NCI-H2171 (cell line): ENCODE data around the gene CHCHD3.

Experiments used
- DNase-seq: peaks from one replicate; lab custom pipeline; 2025; lab: John Stamatoyannopoulos, UW

Gene CHCHD3

GRCh38 chr7:132815696-132816311 lies 266.1 kb downstream of the CHCHD3 start:
- DNase-seq: no peak

- no peak for DNase-seq
Measured at GRCh38 chr7:132815130-132815529, 266.8 kb downstream of the CHCHD3 start.

GRCh38 chr7:132810561-132810960 lies 271.3 kb downstream of the CHCHD3 start:
- DNase-seq: no peak

GRCh38 chr7:132806834-132807233 lies 275.1 kb downstream of the CHCHD3 start:
- no peak for DNase-seq

GRCh38 chr7:132805766-132806165 lies 276.1 kb downstream of the CHCHD3 start:
- no peak for DNase-seq

- no peak for DNase-seq
Measured at GRCh38 chr7:132804849-132805485, 276.9 kb downstream of the CHCHD3 start.

GRCh38 chr7:132800522-132800921 lies 281.4 kb downstream of the CHCHD3 start:
- DNase-seq: no peak

- DNase-seq: no peak
Measured at GRCh38 chr7:132799081-132799413, 282.8 kb downstream of the CHCHD3 start.

- DNase-seq: no peak
Measured at GRCh38 chr7:132797152-132797551, 284.7 kb downstream of the CHCHD3 start.

- no peak for DNase-seq
Measured at GRCh38 chr7:132793474-132793873, 288.4 kb downstream of the CHCHD3 start.

GRCh38 chr7:132791036-132791435 lies 290.9 kb downstream of the CHCHD3 start:
- no peak for DNase-seq

GRCh38 chr7:132790104-132790503 lies 291.8 kb downstream of the CHCHD3 start:
- no peak for DNase-seq

GRCh38 chr7:132789281-132789680 lies 292.6 kb downstream of the CHCHD3 start:
- no peak for DNase-seq

- DNase-seq: no peak
Measured at GRCh38 chr7:132785870-132786269, 296.0 kb downstream of the CHCHD3 start.

- no peak for DNase-seq
Measured at GRCh38 chr7:132784406-132784805, 297.5 kb downstream of the CHCHD3 start.

GRCh38 chr7:132783824-132784223 lies 298.1 kb downstream of the CHCHD3 start:
- no peak for DNase-seq

GRCh38 chr7:132782777-132783640 lies 298.9 kb downstream of the CHCHD3 start:
- no peak for DNase-seq

GRCh38 chr7:132780822-132781221 lies 301.1 kb downstream of the CHCHD3 start:
- DNase-seq: no peak

- DNase-seq: no peak
Measured at GRCh38 chr7:132779164-132779563, 302.7 kb downstream of the CHCHD3 start.

- DNase-seq: no peak
Measured at GRCh38 chr7:132778761-132779160, 303.1 kb downstream of the CHCHD3 start.

GRCh38 chr7:132777956-132778355 lies 303.9 kb downstream of the CHCHD3 start:
- no peak for DNase-seq

- no peak for DNase-seq
Measured at GRCh38 chr7:132777414-132777813, 304.5 kb downstream of the CHCHD3 start.

- no peak for DNase-seq
Measured at GRCh38 chr7:132776048-132776620, 305.8 kb downstream of the CHCHD3 start.
